Bronchial epithelial cell (primary cell): ENCODE measurements around the gene ZNF862. TPM values are rescaled to one million over a fixed set of nuclear protein-coding genes. Genes with fewer than 3 reads are reported as not detected.
A peak's percentile ranks its signal among the peaks of the same experiment; 100 is the strongest.

Experiments
- DNase-seq: peaks from one replicate; pipeline ENCODE4 v3.0.0-alpha.2; 2010; ENCODE audit warnings: low read depth
- FAIRE-seq: peaks from 2 replicates; lab custom pipeline; 2011; peaks lifted over from hg19 to GRCh38; lab: Jason Lieb, UNC
- H3K27me3 ChIP-seq: 2 replicates; pipeline ENCODE4 v1.5.1; 2011; ENCODE audit warnings: low read length; ENCODE audit not compliant: control insufficient read depth, insufficient read depth
- H3K36me3 ChIP-seq: 2 replicates; pipeline ENCODE4 v1.5.1; 2011; ENCODE audit warnings: low read length; ENCODE audit not compliant: control insufficient read depth, insufficient read depth
- H3K4me3 ChIP-seq: 2 replicates; pipeline ENCODE4 v1.5.1; 2011; ENCODE audit warnings: mild to moderate bottlenecking, low read depth, low read length, control low read depth
- CTCF ChIP-seq: IDR thresholded peaks from 2 replicates; pipeline ENCODE4 v1.5.1; 2011; ENCODE audit warnings: mild to moderate bottlenecking, moderate library complexity, low read length, control low read depth, inconsistent platforms; ENCODE audit not compliant: insufficient read depth, severe bottlenecking
- total RNA-seq: library from RNA; depleted of rRNA; stranded (reverse); fragments of >200 nt; gene quantifications from 2 replicates; pipeline ENCODE4 v1.2.1, GENCODE V29; 2014

ZNF862 gene
- total RNA-seq, 1 donor from 2014 or later, result 5.0 TPM

- Histone ChIP-seq H3K36me3 (no peaks in the 10 kb centered on the region), H3K4me3 (no peak overlapping the region), H3K27me3 (no peaks in the 10 kb centered on the region)
- DNase-seq, result no peak
- no peak for TF ChIP-seq CTCF
- no peak for FAIRE-seq
Observed at GRCh38 chr7:149880638-149881311, 42.6 kb downstream of the ZNF862 start.

- Histone ChIP-seq H3K27me3 (no peaks in the 10 kb centered on the region), H3K36me3 (no peaks in the 10 kb centered on the region), H3K4me3 (no peak overlapping the region)
- no peak for DNase-seq
- FAIRE-seq, result no peak
- TF ChIP-seq CTCF, result no peak
Observed at GRCh38 chr7:149881328-149882247, 43.4 kb downstream of the ZNF862 start.

GRCh38 chr7:149882248-149883047, 44.3 kb downstream of the ZNF862 start:
- no peak for TF ChIP-seq CTCF
- no peak overlapping the region for H3K4me3 ChIP-seq
- FAIRE-seq (peak; percentile 28), DNase-seq (no peak)
- no peaks in the 10 kb centered on the region for H3K36me3 ChIP-seq
- H3K27me3 ChIP-seq, result no peaks in the 10 kb centered on the region

- no peak for FAIRE-seq
- H3K27me3 ChIP-seq, result no peaks in the 10 kb centered on the region
- H3K36me3 ChIP-seq, result no peaks in the 10 kb centered on the region
- TF ChIP-seq CTCF, result no peak
- H3K4me3 ChIP-seq, result no peak overlapping the region
- no peak for DNase-seq
Observed at GRCh38 chr7:149883048-149883438, 44.9 kb downstream of the ZNF862 start.

GRCh38 chr7:149883452-149883861, 45.3 kb downstream of the ZNF862 start:
- Histone ChIP-seq H3K4me3 (no peak overlapping the region), H3K36me3 (no peaks in the 10 kb centered on the region), H3K27me3 (no peaks in the 10 kb centered on the region)
- DNase-seq (peak; percentile 37), FAIRE-seq (peak; percentile 36)
- TF ChIP-seq CTCF, result peak; percentile 81
